GM12878 (cell line): ENCODE results near the gene RIMS1. TPM values are rescaled to one million over a fixed set of nuclear protein-coding genes. Genes with fewer than 3 reads are reported as not detected.

ENCODE experiments used
- ATF3 ChIP-seq: IDR thresholded peaks from 2 replicates; pipeline ENCODE4 v1.6.1; 2011; ENCODE audit warnings: low read depth, mild to moderate bottlenecking, low read length, moderate library complexity, borderline replicate concordance; ENCODE audit errors: extremely low read depth
- BACH1 ChIP-seq: fragments of 450-650 bp; IDR thresholded peaks from 2 replicates; pipeline ENCODE4 v1.6.1; 2017; ENCODE audit warnings: mild to moderate bottlenecking, borderline replicate concordance
- POLR2AphosphoS5 ChIP-seq: IDR thresholded peaks from 2 replicates; pipeline ENCODE4 v1.6.1; 2011; ENCODE audit warnings: mild to moderate bottlenecking, low read length, inconsistent platforms
- PRDM15 ChIP-seq: fragments of 450-650 bp; formaldehyde crosslinking; IDR thresholded peaks from 2 replicates; pipeline ENCODE4 v1.4.0; 2020; ENCODE audit warnings: mild to moderate bottlenecking, moderate library complexity
- SIN3A ChIP-seq: IDR thresholded peaks from 2 replicates; pipeline ENCODE4 v1.6.1; 2012; ENCODE audit warnings: low read depth, low read length, improper control_type of control experiment
- SUPT20H ChIP-seq: IDR thresholded peaks from 2 replicates; pipeline ENCODE4 v1.6.1; 2011; ENCODE audit warnings: low read depth, mild to moderate bottlenecking, low read length, moderate library complexity, borderline replicate concordance; ENCODE audit not compliant: control insufficient read depth
- TCF3 ChIP-seq: IDR thresholded peaks from 2 replicates; pipeline ENCODE4 v1.6.1; 2012; ENCODE audit warnings: low read depth, mild to moderate bottlenecking, low read length, borderline replicate concordance; ENCODE audit not compliant: insufficient read depth
- polyA plus RNA-seq, 11 experiments: library from polyadenylated mRNA; depleted of rRNA in 4 of 11; unstranded in 6 of 11; stranded (reverse) in 5 of 11; fragments of >200 nt; fragmentation: Nextera tagmentation in 4 of 11; fragmentation: Illumina TruSeq in 1 of 11; extraction: Ambion mirVana in 4 of 11; extraction: Trizol in 1 of 11; gene quantifications; 1 replicate in 1 of 11; 2 replicates in 10 of 11; pipeline versions ENCODE4 v1.2.1 to v1.2.3, GENCODE V29; 2011 to 2016; ENCODE audit warnings: inconsistent platforms in 2 of 11, missing spikeins in 2 of 11, low read depth in 1 of 11
- total RNA-seq, 4 experiments: library from RNA; depleted of rRNA in 3 of 4; stranded (reverse); fragments of >200 nt in 3 of 4; fragmentation: Illumina TruSeq in 1 of 4; extraction: Trizol in 1 of 4; gene quantifications; 2 replicates each; pipeline versions ENCODE4 v1.2.1 to v1.2.3, GENCODE V29; 2013 to 2021
- TF ChIP-seq, protein P1 (sequence below): IDR thresholded peaks from 2 replicates; pipeline ENCODE4 v1.6.1; 2011; ENCODE audit warnings: borderline replicate concordance, low read depth, mild to moderate bottlenecking, moderate library complexity, low read length; ENCODE audit not compliant: insufficient read depth, poor library complexity, severe bottlenecking
- TF ChIP-seq, protein P2 (sequence below): IDR thresholded peaks from 2 replicates; pipeline ENCODE4 v1.6.1; 2012; ENCODE audit warnings: improper control_type of control experiment, low read depth, low read length; ENCODE audit not compliant: insufficient replicate concordance

RIMS1 gene
- total and polyA plus RNA-seq, 10 of the 15 experiments (the other 5 are each of a cell fraction or from before 2014, with no cell fraction given) = 0.05 to 0.76 (median 0.23) TPM

GRCh38 chr6:71997341-71997740 lies 111.0 kb downstream of the RIMS1 start (continued):
- TF ChIP-seq, protein P1, sequence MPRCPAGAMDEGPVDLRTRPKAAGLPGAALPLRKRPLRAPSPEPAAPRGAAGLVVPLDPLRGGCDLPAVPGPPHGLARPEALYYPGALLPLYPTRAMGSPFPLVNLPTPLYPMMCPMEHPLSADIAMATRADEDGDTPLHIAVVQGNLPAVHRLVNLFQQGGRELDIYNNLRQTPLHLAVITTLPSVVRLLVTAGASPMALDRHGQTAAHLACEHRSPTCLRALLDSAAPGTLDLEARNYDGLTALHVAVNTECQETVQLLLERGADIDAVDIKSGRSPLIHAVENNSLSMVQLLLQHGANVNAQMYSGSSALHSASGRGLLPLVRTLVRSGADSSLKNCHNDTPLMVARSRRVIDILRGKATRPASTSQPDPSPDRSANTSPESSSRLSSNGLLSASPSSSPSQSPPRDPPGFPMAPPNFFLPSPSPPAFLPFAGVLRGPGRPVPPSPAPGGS = no peak
- TF ChIP-seq TCF3 (no peak), ATF3 (no peak), SUPT20H (no peak), SIN3A (no peak), PRDM15 (no peak), BACH1 (no peak), POLR2AphosphoS5 (no peak)
- TF ChIP-seq, protein P2, sequence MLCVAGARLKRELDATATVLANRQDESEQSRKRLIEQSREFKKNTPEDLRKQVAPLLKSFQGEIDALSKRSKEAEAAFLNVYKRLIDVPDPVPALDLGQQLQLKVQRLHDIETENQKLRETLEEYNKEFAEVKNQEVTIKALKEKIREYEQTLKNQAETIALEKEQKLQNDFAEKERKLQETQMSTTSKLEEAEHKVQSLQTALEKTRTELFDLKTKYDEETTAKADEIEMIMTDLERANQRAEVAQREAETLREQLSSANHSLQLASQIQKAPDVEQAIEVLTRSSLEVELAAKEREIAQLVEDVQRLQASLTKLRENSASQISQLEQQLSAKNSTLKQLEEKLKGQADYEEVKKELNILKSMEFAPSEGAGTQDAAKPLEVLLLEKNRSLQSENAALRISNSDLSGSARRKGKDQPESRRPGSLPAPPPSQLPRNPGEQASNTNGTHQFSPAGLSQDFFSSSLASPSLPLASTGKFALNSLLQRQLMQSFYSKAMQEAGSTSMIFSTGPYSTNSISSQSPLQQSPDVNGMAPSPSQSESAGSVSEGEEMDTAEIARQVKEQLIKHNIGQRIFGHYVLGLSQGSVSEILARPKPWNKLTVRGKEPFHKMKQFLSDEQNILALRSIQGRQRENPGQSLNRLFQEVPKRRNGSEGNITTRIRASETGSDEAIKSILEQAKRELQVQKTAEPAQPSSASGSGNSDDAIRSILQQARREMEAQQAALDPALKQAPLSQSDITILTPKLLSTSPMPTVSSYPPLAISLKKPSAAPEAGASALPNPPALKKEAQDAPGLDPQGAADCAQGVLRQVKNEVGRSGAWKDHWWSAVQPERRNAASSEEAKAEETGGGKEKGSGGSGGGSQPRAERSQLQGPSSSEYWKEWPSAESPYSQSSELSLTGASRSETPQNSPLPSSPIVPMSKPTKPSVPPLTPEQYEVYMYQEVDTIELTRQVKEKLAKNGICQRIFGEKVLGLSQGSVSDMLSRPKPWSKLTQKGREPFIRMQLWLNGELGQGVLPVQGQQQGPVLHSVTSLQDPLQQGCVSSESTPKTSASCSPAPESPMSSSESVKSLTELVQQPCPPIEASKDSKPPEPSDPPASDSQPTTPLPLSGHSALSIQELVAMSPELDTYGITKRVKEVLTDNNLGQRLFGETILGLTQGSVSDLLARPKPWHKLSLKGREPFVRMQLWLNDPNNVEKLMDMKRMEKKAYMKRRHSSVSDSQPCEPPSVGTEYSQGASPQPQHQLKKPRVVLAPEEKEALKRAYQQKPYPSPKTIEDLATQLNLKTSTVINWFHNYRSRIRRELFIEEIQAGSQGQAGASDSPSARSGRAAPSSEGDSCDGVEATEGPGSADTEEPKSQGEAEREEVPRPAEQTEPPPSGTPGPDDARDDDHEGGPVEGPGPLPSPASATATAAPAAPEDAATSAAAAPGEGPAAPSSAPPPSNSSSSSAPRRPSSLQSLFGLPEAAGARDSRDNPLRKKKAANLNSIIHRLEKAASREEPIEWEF = no peak
- TF ChIP-seq, all 136 proteins: peak for 0
